Suprapubic skin (tissue), 3 donors: ENCODE results near the gene UBE3C.

Experiments used
- CTCF ChIP-seq, 2 donors: fragments of 200-600 bp in 1 of 2; fragments of 450-650 bp in 1 of 2; sonication (generic) in 1 of 2; IDR thresholded peaks; one replicate each; pipeline ENCODE4 v1.5.1; 2016 to 2019; ENCODE audit warnings: antibody characterized with exemption in 2 of 2, mild to moderate bottlenecking in 1 of 2, moderate library complexity in 1 of 2
- POLR2A ChIP-seq, 2 donors: fragments of 450-650 bp; IDR thresholded peaks; one replicate each; pipeline ENCODE4 v1.6.1; 2017; ENCODE audit warnings: antibody characterized with exemption in 2 of 2, mild to moderate bottlenecking in 2 of 2, moderate library complexity in 2 of 2

DNA sequence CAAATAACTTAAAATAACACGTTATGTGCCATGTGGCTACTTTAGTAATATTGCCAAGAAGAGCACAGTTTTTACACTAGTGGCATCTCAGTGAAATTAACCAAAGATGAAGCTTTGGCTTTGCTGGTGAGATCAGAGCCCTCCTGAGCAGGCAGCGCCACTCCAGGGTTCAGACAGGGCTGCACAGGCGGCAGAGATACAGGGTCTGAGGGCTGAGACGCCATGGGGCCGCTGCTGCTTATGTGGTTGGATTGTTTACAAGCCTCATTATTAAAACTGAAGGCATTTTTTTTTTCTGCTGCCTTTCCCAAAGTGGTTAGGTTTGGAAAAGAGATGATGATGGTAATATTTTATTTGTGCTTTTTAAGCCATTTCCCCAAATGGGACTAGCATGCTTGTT, 129.2 kb downstream of the UBE3C start:
- TF ChIP-seq POLR2A (IDR thresholded peaks at IDR 0.05) (no peak), CTCF (IDR thresholded peaks at IDR 0.05) (no peak)
